Measurements from ENCODE around the gene ADGRB3.

Gene ADGRB3

GRCh38 chr6:69061066-69061465 is 426.0 kb downstream of the ADGRB3 start:
- TF ChIP-seq EGR1 (IDR thresholded peaks at IDR 0.05), result no peak
- no peak for TF ChIP-seq MAX (IDR thresholded peaks at IDR 0.05)
- TF ChIP-seq ZBTB7A (IDR thresholded peaks at IDR 0.05; ENCODE audit: low read depth), result no peak
- no peak for TF ChIP-seq RAD21 (IDR thresholded peaks at IDR 0.05; ENCODE audit: low read depth)
- TF ChIP-seq CREB1 (IDR thresholded peaks at IDR 0.05; ENCODE audit: low read depth), result no peak
- no peak for TF ChIP-seq NFIC (IDR thresholded peaks at IDR 0.05)

DNA sequence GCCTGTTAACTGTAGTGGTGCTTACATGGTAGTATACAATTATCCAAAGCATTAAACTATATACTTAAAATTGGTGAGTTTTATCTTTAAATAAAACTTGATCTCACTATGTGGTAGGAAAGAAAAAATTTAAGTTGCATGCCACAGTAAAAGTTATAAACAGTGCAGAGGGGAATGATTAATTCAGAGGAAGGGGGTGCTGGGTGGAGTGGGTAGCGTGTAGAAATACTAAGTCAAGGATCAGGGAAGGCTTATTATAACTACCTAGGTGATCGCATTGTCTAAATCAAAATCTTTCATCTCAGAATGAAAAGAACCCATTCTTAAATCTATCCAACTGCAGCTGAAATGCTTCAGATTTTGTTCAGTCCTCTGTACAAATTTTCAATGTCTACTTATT is 428.3 kb downstream of the ADGRB3 start:
- TF ChIP-seq TAF1 (IDR thresholded peaks at IDR 0.05; ENCODE audit: low read depth) (no peak), EP300 (IDR thresholded peaks at IDR 0.05; ENCODE audit: borderline replicate concordance) (no peak), MAX (IDR thresholded peaks at IDR 0.05) (no peak), EGR1 (IDR thresholded peaks at IDR 0.05) (no peak), CREB1 (IDR thresholded peaks at IDR 0.05; ENCODE audit: low read depth) (no peak), FOXM1 (IDR thresholded peaks at IDR 0.05; ENCODE audit: borderline replicate concordance, low read depth) (no peak), RAD21 (IDR thresholded peaks at IDR 0.05; ENCODE audit: low read depth) (no peak)
- TF ChIP-seq, protein P1, sequence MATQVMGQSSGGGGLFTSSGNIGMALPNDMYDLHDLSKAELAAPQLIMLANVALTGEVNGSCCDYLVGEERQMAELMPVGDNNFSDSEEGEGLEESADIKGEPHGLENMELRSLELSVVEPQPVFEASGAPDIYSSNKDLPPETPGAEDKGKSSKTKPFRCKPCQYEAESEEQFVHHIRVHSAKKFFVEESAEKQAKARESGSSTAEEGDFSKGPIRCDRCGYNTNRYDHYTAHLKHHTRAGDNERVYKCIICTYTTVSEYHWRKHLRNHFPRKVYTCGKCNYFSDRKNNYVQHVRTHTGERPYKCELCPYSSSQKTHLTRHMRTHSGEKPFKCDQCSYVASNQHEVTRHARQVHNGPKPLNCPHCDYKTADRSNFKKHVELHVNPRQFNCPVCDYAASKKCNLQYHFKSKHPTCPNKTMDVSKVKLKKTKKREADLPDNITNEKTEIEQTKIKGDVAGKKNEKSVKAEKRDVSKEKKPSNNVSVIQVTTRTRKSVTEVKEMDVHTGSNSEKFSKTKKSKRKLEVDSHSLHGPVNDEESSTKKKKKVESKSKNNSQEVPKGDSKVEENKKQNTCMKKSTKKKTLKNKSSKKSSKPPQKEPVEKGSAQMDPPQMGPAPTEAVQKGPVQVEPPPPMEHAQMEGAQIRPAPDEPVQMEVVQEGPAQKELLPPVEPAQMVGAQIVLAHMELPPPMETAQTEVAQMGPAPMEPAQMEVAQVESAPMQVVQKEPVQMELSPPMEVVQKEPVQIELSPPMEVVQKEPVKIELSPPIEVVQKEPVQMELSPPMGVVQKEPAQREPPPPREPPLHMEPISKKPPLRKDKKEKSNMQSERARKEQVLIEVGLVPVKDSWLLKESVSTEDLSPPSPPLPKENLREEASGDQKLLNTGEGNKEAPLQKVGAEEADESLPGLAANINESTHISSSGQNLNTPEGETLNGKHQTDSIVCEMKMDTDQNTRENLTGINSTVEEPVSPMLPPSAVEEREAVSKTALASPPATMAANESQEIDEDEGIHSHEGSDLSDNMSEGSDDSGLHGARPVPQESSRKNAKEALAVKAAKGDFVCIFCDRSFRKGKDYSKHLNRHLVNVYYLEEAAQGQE (IDR thresholded peaks at IDR 0.05; ENCODE audit: low read depth), result no peak

DNA sequence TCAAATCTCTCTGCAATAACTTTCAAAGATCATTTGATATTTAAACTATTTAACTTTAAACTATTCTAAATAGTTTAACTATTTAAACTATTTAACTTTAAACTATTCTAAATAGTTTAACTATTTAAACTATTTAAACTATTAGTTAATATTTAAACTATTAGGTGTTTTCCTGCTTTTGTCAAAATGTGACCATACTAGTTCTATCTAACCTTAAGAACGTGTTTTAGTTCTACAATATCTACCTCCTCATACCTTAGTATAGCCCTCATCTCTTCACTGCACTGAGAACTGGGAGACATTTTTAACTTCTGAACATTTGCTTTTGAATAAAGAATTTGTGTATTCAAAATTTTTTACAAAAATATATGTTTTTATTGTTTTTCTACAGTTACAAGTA is 429.1 kb downstream of the ADGRB3 start:
- no peak for TF ChIP-seq EP300 (IDR thresholded peaks at IDR 0.05; ENCODE audit: borderline replicate concordance)
- TF ChIP-seq YY1 (IDR thresholded peaks at IDR 0.05; ENCODE audit: low read depth), result no peak
- TF ChIP-seq TAF1 (IDR thresholded peaks at IDR 0.05; ENCODE audit: low read depth), result no peak
- no peak for TF ChIP-seq CEBPB (IDR thresholded peaks at IDR 0.05)
- TF ChIP-seq RAD21 (IDR thresholded peaks at IDR 0.05; ENCODE audit: low read depth), result no peak
- no peak for TF ChIP-seq FOXM1 (IDR thresholded peaks at IDR 0.05; ENCODE audit: borderline replicate concordance, low read depth)
- no peak for TF ChIP-seq TEAD4 (IDR thresholded peaks at IDR 0.05)
- no peak for TF ChIP-seq NFIC (IDR thresholded peaks at IDR 0.05)
- no peak for TF ChIP-seq USF1 (IDR thresholded peaks at IDR 0.05)
- TF ChIP-seq EGR1 (IDR thresholded peaks at IDR 0.05), result no peak
- no peak for TF ChIP-seq MAX (IDR thresholded peaks at IDR 0.05)
- TF ChIP-seq, protein P1 (IDR thresholded peaks at IDR 0.05; ENCODE audit: low read depth), result no peak
- TF ChIP-seq ZBTB7A (IDR thresholded peaks at IDR 0.05; ENCODE audit: low read depth), result no peak
- no peak for TF ChIP-seq CREB1 (IDR thresholded peaks at IDR 0.05; ENCODE audit: low read depth)
- TF ChIP-seq TCF12 (IDR thresholded peaks at IDR 0.05; ENCODE audit: low read depth), result no peak

DNA sequence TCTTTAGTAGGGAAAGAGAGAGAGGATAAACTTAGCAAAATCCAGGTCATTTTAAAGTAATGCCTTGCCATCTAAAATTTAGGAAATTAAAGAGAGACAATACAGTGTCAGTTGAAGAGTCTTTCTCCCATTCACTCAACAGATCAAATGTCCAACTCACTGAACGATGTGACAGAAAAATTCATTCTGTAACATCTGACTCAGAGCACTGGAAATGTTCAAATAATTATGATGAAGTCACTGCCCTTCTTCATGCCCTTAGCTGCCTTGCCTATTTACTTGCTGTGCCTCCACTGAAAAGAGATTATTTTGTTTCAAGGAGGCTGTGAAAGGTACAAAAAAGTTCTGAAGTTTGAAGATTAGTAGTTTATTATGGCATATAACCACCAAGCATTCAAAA is 434.8 kb downstream of the ADGRB3 start:
- no peak for TF ChIP-seq TEAD4 (IDR thresholded peaks at IDR 0.05)
- no peak for TF ChIP-seq CEBPB (IDR thresholded peaks at IDR 0.05)
- TF ChIP-seq TAF1 (IDR thresholded peaks at IDR 0.05; ENCODE audit: low read depth), result no peak

GRCh38 chr6:69072796-69073195 is 437.7 kb downstream of the ADGRB3 start:
- TF ChIP-seq YY1 (IDR thresholded peaks at IDR 0.05; ENCODE audit: low read depth) (no peak), CEBPB (IDR thresholded peaks at IDR 0.05) (no peak), TCF12 (IDR thresholded peaks at IDR 0.05; ENCODE audit: low read depth) (no peak), TEAD4 (IDR thresholded peaks at IDR 0.05) (no peak), MAX (IDR thresholded peaks at IDR 0.05) (no peak), ZBTB7A (IDR thresholded peaks at IDR 0.05; ENCODE audit: low read depth) (no peak), USF1 (IDR thresholded peaks at IDR 0.05) (no peak), FOXM1 (IDR thresholded peaks at IDR 0.05; ENCODE audit: borderline replicate concordance, low read depth) (no peak), NFIC (IDR thresholded peaks at IDR 0.05) (no peak), TAF1 (IDR thresholded peaks at IDR 0.05; ENCODE audit: low read depth) (no peak)
- TF ChIP-seq, protein P1 (IDR thresholded peaks at IDR 0.05; ENCODE audit: low read depth), result no peak

All from Ishikawa (cell line).